Epithelial cell of prostate (primary cell): Measurements from ENCODE around the gene PCNX1.
"Not testable (repeated sequence)": the region's sequence is repeated elsewhere in the genome, so short reads cannot be mapped to it uniquely, and the experiment has no call there.

Experiments used
- DNase-seq: peaks from one replicate; pipeline ENCODE4 v3.0.0-alpha.2; 2011; ENCODE audit warnings: low read depth, low spot score
- H3K27ac ChIP-seq: fragments of 450-650 bp; 2 replicates; pipeline ENCODE4 v1.5.1; 2017; ENCODE audit warnings: mild to moderate bottlenecking

PCNX1 gene

DNA sequence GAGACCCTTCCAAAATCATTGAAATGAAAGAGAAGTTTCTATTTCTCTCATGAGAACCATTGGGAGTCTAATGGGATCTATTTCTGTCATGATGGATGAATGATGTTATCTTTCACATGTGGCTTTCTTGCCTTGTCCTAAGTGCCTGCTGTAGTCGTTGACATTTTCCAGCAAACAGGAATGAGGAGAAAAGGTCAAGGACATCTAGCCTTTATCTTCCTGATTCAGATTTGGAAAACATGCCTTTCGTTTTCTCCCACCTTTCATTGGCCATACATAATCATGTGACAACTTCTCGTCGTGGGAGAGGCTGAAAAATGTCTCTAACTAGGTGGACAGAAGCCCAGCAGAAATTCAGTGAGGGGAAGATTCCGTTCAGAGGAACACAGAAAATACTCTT is 94.5 kb downstream of the PCNX1 start:
- H3K27ac ChIP-seq, result peak overlapping the region; percentile 81
- no peak for DNase-seq

DNA sequence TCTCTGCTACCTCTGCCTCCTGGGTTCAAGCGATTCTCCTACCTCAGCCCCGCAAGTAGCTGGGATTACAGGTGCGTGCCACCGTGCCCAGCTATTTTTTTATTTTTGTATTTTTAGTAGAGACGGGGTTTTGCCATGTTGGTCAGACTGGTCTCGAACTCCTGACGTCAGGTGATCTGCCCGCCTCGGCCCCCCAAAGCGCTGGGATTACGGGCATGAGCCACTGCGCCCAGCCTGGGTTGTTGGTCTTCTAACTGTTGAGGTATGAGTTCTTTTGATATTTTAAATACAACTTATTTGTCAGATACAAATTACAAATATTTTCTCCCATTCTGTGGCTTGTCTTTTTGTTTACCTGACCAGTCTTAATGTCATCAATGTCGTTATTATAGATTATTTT is 95.9 kb downstream of the PCNX1 start:
- no peak for DNase-seq
- H3K27ac ChIP-seq, result peak overlapping the region; percentile 81

DNA sequence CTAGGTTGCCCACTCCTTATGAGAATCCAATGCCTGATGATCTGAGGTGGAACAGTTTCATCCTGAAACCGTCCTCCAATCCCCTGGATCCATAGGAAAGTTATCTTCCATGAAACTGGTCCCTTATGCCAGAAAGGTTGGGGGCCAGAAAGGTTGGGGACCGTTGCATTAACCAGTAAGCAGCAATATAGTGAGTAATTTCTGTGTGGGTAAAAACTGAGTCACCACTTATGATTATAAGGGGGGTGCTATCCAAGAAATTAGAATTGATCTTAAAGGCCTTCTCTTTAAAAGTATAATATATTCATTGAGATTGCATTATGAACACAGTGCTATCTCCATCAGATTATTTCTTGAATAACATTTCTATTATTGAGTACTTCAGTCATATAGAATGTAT is 97.2 kb downstream of the PCNX1 start:
- DNase-seq, result no peak
- H3K27ac ChIP-seq, result peak overlapping the region; percentile 81

DNA sequence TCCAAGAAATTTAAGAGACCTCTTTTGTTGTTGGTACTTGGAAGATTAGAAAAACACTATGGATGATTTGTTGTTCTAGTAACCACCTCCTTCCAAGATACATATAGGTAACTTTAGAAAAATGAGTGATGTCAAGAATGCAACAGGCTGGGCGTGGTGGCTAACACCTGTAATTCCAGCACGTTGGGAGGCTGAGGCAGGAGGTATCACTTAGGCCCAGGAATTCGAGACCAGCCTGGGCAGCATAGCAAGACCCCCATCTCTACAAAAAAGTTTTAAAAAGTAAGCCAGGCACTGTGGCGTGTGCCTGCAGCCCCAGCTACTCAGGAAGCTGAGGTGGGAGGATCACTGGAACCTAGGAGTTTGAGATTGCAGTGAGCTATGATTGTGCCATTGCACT is 97.8 kb downstream of the PCNX1 start:
- DNase-seq, result no peak
- H3K27ac ChIP-seq, result peak overlapping the region; percentile 81

DNA sequence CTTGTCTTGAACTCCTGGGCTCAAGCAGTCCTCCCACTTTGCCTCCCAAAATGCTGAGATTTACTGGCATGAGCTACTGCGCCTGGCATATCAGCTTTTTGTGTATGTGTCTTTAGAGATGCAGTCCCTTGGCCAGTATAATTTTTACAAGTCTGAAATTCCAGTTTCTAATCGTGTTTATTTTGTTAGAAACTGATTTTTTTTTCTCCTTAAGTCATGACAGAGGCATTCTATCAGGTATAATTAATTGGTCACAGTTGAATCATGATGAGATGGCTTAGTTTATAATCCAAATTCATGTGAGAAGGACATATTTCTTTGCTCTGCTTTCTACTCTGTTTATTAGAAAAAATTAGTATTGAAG is 98.9 kb downstream of the PCNX1 start:
- no peak for DNase-seq
- peak overlapping the region; percentile 81 for H3K27ac ChIP-seq

DNA sequence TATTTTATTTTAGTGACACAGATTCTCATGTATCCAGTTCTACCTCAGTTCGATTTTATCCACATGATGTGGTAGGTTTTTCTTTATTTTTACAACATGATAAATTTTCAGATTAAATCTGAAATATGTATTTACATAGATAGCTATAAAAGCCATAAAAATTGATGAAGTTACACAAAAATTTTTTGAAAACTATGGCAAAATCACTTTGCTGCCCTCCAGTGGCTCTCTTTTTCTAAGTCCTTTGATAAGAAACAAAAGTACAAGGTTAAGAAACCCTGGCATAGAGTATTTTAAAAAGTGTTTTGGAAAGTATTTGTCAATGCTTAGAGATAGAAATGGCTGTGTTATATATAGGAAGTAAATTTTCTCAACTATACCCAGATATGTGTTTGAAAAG is 104.2 kb downstream of the PCNX1 start:
- DNase-seq, result no peak

DNA sequence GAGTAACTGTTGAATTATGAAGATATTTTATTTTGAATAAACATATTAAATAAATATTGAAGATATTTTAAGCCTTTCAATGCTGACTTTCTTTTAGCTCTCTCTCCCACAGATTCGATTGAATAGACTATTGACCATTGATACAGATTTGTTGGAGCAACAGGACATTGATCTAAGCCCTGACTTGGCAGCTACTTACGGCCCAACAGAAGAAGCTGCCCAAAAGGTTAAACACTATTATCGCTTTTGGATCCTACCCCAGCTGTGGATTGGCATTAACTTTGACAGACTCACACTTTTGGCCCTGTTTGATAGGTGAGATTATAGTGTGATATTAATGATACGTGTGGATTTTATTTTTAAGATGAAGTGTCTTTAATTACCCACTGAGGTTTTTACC is 105.6 kb downstream of the PCNX1 start:
- DNase-seq, result no peak
- no peak overlapping the region for H3K27ac ChIP-seq

More for the DNA sequence above, 104.2 kb downstream of the PCNX1 start:
- H3K27ac ChIP-seq, result no peak overlapping the region

DNA sequence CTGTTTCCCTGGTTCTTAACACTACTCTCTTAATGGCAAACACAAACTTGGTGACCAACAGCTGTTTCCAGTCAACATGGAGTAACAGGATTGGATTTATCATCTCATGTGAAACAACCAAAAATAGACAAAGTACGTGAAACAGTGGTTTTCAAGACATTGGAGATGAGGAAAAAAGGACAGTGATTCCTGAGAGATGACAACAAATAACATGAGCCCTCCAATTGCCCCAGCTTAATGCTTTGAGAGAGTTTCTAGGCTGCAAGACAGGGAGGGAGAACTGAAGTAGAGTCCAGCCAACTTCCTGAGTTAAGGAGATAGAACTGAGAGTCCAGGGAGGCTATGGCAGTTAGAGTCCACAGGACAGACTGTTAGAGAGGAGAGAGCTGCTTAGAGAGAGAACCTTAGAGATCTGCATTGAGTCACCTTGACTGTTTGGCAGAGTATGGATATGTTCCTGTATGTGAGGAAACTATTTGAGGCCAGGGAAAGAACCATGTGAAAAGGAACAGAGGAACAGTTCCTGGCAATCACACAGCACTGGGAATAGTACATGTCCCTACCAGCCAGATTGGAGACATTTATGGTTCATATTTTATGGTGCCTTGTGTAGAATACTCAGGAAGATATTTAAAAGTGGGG is 106.4 kb downstream of the PCNX1 start:
- H3K27ac ChIP-seq, result no peak overlapping the region
- no peak for DNase-seq

DNA sequence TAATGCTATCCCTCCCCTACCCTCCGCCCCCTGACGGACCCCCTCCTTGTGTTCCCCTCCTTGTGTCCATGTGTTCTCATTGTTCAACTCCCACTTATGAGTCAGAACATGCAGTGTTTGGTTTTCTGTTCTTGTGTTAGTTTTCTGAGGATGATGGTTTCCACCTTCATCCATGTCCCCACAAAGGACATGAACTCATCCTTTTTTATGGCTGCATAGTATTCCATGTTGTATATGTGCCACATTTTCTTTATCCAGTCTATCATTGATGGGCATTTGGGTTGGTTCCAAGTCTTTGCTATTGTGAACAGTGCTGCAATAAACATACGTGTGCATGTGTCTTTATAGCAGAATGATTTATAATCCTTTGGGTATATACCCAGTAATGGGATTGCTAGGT is 112.7 kb downstream of the PCNX1 start:
- not testable (repeated sequence) for DNase-seq

DNA sequence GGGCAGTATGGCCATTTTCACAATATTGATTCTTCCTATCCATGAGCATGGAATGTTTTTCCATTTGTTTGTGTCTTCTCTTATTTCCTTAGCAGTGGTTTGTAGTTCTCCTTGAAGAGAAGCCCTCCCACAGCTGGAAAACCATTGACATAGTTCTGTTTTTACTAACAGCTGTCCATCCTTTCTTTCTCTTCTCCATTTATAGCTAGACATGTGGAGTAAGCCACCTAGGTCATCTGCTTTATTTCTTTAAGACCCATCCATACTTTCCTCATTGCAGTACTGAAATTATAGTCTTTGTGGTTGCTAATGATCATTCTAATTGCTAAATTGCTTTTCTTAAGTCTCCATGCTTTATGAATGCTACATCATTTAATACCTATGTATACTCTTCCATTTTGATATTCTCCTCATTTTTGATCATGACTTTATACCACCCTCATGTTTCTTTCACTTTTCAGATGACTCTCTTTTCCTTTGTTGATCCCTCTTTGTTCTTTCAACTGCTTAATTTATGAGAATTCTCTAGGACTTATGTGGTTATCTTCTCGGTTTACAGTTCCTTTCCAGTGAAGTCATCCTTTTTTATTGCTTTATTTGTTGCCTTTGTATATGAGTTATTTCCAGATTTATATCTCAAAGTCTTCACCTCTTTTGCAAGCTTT is 114.2 kb downstream of the PCNX1 start:
- peak overlapping the region; percentile 31 for H3K27ac ChIP-seq
- DNase-seq, result peak; percentile 74

More for the DNA sequence above, 112.7 kb downstream of the PCNX1 start:
- not testable (repeated sequence) for H3K27ac ChIP-seq

DNA sequence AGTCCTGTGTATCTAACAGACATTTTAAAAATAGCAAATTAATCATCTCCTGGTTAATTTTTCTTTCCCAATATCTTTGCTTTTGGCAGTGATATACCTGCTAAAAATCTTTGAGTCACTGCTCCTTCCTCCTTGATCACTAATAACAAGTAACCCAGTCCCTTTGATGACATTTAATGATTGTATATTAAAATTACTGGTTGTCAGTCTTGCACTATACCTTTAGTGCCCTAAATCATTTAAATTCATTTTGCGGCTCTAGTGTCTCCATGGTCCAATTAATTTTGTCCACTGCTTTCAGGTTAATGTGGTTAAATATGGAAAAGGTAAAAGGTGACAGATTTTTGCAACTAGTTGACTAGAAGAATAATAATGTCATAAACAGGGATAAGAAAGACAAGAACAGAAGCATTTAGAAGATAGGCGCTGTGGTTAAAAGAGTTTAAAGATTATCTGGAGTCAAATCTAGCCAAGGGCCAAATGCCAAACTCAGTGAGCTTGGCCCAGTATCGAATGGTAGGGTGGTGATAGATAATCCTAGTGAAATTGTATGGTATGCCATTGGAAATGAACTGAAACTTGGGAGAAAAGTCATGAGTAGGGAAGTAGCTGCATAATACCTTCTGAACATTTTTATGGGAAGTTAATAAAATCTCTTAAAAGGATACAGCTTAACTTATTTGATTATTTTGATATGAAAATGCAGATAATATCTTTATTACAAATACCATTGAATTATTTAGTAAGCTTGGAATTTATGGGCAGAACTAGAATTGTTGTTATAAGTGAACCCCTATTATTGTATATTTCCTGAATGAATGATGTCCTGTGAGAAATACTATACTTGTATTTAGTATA is 115.0 kb downstream of the PCNX1 start:
- peak overlapping the region; percentile 31 for H3K27ac ChIP-seq

DNA sequence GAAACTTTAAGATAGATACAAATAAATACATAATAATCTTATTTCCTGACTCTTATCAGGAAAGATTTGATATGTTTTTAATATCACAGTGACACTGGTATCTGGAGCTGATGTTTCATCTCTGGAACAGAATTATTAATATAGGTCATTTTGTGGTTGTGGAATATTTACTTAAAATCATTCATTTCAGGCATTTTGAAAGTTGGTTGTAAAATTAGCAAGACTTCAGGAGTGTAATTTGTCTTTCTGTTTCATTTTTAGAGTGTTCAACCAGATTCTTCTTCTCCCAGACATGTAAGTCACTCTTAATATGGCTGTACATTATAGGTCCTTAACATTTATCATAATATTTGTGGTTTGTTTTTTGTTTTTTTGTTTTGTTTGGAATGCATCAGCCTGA is 115.7 kb downstream of the PCNX1 start:
- DNase-seq, result no peak
- H3K27ac ChIP-seq, result no peak overlapping the region

More for the DNA sequence above, 115.0 kb downstream of the PCNX1 start:
- no peak for DNase-seq

DNA sequence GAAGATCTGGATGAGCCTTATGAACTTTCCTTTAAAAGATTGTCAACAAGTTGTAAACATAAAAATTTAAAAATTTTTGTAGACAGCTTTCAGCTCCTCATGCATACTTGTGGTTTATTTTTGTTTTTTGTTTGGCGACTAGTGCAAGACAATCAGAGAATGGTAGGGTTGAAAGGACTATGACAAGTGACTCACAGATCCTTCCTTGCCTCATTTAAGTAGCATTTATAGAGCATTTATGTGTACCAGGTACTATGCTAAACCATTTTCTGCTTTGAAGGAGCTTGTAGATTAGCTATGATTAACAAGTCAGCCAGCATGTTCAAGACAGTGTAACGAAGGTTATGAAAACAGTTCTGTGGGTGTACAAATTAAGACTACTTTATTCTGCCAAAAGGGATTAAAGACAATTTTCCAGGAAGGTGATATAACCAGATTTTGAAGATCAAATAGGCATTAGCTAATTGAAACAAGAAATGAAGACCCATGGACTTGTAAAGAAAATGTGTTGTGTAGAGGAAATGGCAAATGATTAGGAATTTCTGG is 122.0 kb downstream of the PCNX1 start:
- DNase-seq, result no peak
- no peak overlapping the region for H3K27ac ChIP-seq

DNA sequence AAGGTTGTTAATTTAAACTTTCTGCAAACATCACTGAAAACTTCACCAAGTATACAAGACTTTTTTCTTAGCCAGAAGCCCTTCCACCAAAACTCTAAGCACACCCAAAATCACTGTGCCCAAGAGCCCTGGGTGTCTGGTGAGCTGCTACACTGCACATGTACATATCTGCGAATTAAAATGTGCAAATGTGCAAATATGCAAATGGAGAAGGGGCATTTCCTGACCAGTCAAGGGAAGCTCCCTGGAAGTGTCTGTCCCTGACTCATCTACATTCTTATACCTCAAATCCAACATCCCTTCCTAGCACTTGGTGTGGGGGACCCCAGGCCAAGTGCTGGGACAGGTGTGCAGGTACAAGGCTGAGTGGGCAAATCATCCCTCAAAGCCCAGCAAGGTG is 123.7 kb downstream of the PCNX1 start:
- H3K27ac ChIP-seq, result no peak overlapping the region
- no peak for DNase-seq

DNA sequence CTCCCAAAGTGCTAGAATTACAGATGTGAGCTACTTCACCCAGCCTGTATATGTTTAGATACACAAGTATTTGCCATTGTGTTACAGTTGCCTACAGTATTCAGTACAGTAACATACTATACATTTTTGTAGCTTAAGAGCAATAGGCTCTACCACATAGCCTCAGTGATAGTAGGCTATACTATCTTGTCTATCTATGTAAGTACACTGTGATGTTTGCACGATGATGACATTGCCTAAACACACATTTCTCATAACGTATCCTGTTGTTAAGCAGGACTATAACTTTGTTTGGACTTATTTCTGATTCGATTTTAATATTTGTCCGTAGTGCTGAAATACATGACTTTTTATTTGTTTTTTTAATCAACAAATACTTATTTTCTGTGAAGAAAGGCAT is 129.2 kb downstream of the PCNX1 start:
- H3K27ac ChIP-seq, result no peak overlapping the region
- no peak for DNase-seq

DNA sequence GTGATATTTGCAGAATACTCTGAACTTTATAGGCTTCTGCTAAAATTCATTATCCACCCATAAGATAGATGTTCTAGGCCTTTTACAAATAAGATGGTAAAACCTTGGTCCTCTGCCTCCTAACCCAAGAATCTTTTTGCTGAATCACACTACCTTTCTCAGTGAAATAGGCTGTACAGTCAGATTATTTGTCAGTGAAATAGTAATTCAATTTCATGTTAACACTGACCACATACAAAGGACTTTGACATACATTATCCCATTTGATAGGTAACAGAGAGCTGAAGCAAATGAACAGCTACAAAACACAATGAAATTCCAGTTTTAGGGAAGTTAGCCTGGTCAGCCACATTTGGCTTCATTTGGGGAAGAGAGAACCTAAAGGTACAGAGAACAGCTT is 141.1 kb downstream of the PCNX1 start:
- no peak overlapping the region for H3K27ac ChIP-seq
- no peak for DNase-seq

DNA sequence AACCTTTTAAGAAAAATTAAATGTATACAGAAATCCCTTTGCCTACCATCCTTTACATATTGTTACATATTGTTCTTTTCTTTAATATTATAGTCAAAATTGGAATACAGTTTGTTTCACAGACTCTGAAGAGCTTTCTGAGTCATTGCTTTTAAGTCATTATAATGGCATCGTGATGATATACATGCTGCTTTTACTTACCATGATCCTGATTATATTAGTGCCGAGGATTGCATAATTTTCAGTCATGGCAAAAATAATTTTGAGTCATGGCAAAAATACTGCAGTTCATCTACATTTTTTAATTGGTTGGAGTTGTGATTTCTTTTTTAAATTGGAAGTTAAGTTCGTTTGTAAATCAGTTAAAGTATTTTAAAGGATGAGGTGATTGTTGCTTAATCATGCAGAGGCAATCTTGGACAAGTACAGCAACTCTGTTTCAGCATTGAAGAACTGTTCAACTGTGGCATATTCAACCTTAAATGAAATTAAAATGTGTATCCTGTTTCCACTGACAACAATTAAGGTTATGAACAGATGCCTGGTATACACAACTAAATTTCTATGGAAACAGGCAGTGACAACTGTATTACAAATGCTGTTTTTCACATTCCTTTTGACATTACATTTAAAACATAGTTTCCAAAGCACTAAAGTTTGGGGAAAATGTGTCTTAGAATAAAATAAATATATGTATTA is 142.3 kb downstream of the PCNX1 start:
- H3K27ac ChIP-seq, result no peak overlapping the region
- DNase-seq, result no peak

DNA sequence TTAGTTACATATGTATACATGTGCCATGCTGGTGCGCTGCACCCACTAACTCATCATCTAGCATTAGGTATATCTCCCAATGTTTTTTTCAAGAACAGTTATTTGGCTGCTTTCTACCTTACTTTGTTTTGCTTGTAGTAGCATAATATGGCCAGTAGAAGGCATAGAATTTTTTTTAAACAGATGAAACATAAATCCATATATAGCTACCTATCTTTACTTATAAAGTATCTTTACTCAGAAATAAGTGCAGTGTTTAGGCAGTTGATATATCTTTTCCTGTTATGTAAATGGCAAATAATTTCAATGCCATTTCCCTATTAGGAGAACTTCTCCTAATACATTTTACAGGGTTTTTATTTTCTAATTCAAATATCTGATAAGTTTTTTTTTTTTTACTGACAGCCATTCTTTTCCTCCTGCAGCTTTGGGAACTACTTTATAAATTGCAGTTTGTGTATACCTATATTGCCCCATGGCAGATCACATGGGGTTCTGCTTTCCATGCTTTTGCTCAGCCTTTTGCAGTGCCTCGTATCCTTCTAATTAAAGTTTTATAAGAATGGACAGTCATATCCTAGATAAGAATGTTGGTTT is 143.1 kb downstream of the PCNX1 start:
- H3K27ac ChIP-seq, result no peak overlapping the region
- DNase-seq, result no peak

DNA sequence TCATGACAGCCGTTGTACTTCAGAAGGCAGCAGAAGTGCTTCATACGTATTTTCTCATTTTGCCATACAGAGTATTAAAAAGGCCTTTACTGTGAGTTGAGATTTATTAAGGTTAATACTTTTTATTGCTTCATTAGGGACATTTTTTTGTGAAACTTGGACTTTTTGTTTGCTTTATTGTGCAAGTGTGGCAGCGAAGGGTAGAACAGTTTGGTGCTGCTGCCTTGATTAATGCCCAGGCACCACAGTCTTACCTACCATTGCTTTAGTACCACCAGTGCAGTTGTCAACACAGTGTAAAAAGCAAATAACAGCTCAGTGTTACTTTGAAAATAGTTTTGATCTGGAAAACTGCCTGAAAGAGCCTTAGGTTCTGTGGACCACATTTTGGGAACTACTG is 147.4 kb downstream of the PCNX1 start:
- no peak overlapping the region for H3K27ac ChIP-seq
- DNase-seq, result no peak

DNA sequence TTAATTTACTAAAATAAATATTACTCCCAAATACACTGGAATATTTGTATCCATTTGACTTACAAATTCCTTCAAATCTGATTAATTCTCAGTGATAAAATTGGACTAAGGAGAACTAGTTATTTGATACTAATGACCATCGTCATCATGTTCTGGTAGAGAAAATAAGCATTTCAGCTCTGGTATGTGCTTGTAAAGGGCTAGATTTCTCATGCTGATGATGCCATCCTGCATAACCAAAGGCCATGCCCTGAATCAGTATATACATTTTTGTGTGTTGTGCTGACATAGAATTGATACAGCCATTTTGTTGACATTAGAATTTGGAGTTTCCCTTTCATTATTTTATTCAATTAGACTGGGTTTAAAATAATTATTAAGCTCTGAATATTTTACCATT is 148.9 kb downstream of the PCNX1 start:
- no peak for DNase-seq

More for the DNA sequence above, 148.9 kb downstream of the PCNX1 start:
- no peak overlapping the region for H3K27ac ChIP-seq
